Endothelial cell of umbilical vein (primary cell): Measurements from ENCODE around the gene RTCB. TPM values are rescaled to one million over a fixed set of nuclear protein-coding genes. Genes with fewer than 3 reads are reported as not detected.

Source experiments
- BruUV-seq: library from RNA; stranded (reverse); fragments of 400-500 nt; replicated peaks from 2 replicates; lab custom pipeline; 2021; lab: Mats Ljungman, UMichigan
- CTCF ChIA-PET: fragments of 300-600, 350-600 bp; sonication (Branson Sonifier 250); formaldehyde crosslinking; loops from one replicate; lab custom pipeline; 2021; ENCODE audit warnings: antibody characterized with exemption, inconsistent platforms; lab: Charles Lee
- POLR2A ChIA-PET: fragments of 300-600, 350-600 bp; sonication (Branson Sonifier 250); formaldehyde crosslinking; loops from one replicate; lab custom pipeline; 2021; ENCODE audit warnings: antibody characterized with exemption, inconsistent platforms; lab: Charles Lee
- DNase-seq: peaks from one replicate; pipeline ENCODE4 v3.0.0-alpha.2; 2011; ENCODE audit warnings: low read depth, low spot score
- FAIRE-seq: peaks from 2 replicates; lab custom pipeline; 2011; peaks lifted over from hg19 to GRCh38; lab: Jason Lieb, UNC
- H2AFZ ChIP-seq: 2 replicates; pipeline ENCODE4 v1.6.0; 2012; ENCODE audit warnings: low read depth, low read length, control low read depth, inconsistent platforms
- H3K27ac ChIP-seq: 2 replicates; pipeline ENCODE4 v1.5.1; 2011; ENCODE audit warnings: low read depth, mild to moderate bottlenecking, control low read depth, low read length, moderate library complexity; ENCODE audit not compliant: insufficient read depth
- H3K27me3 ChIP-seq, 2 experiments: 2 replicates each; pipeline versions ENCODE4 v1.6.0 to v1.6.1; 2011; ENCODE audit warnings: low read length in 2 of 2, mixed read lengths in 1 of 2; ENCODE audit not compliant: control insufficient read depth in 2 of 2, insufficient read depth in 2 of 2
- H3K36me3 ChIP-seq, 2 experiments: 2 replicates in 1 of 2; 3 replicates in 1 of 2; pipeline ENCODE4 v1.5.1; 2011; ENCODE audit warnings: low read length in 2 of 2, mild to moderate bottlenecking in 1 of 2, moderate library complexity in 1 of 2; ENCODE audit not compliant: control insufficient read depth in 2 of 2, insufficient read depth in 2 of 2; ENCODE audit errors: extremely low read depth in 1 of 2
- H3K4me1 ChIP-seq: 3 replicates; pipeline ENCODE4 v1.5.1; 2011; ENCODE audit warnings: mild to moderate bottlenecking, low read length; ENCODE audit not compliant: control insufficient read depth, insufficient read depth; ENCODE audit errors: extremely low read depth
- H3K4me2 ChIP-seq: 2 replicates; pipeline ENCODE4 v1.6.1; 2011; ENCODE audit warnings: low read length, control low read depth, mixed read lengths; ENCODE audit not compliant: insufficient read depth
- H3K4me3 ChIP-seq, 3 experiments: fragments of 200-600 bp in 1 of 3; sonication (generic), shearing (Covaris generic) in 1 of 3; replicated peaks in 1 of 3; 2 replicates each; pipeline ENCODE4 v1.5.1; 2011 to 2016; ENCODE audit warnings: control low read depth in 3 of 3, low read length in 3 of 3, mild to moderate bottlenecking in 2 of 3, inconsistent platforms in 1 of 3, low read depth in 1 of 3, moderate library complexity in 1 of 3; ENCODE audit not compliant: insufficient read depth in 1 of 3
- H3K79me2 ChIP-seq: 2 replicates; pipeline ENCODE4 v1.6.0; 2012; ENCODE audit warnings: low read length, inconsistent platforms; ENCODE audit not compliant: control insufficient read depth, insufficient read depth
- H3K9ac ChIP-seq: replicated peaks from 2 replicates; pipeline ENCODE3; 2011; ENCODE audit warnings: low read length, control low read depth; ENCODE audit not compliant: insufficient read depth; ENCODE audit errors: extremely low read depth
- H3K9me1 ChIP-seq: replicated peaks from 3 replicates; pipeline ENCODE4 v1.6.0; 2011; ENCODE audit warnings: mild to moderate bottlenecking, low read length; ENCODE audit not compliant: control insufficient read depth, insufficient read depth; ENCODE audit errors: extremely low read depth
- H3K9me3 ChIP-seq: replicated peaks from 2 replicates; pipeline ENCODE4 v1.5.1; 2012; ENCODE audit warnings: low read length, inconsistent platforms; ENCODE audit not compliant: control insufficient read depth, insufficient read depth
- H4K20me1 ChIP-seq: replicated peaks from 2 replicates; pipeline ENCODE3; 2011; ENCODE audit warnings: mild to moderate bottlenecking, low read length; ENCODE audit not compliant: control insufficient read depth, insufficient read depth; ENCODE audit errors: extremely low read depth
- EZH2 ChIP-seq: IDR thresholded peaks from 2 replicates; pipeline ENCODE4 v1.6.1; 2012; ENCODE audit warnings: borderline replicate concordance, low read depth, mild to moderate bottlenecking, moderate library complexity, low read length, inconsistent platforms; ENCODE audit not compliant: severe bottlenecking
- FOS ChIP-seq: IDR thresholded peaks from 2 replicates; pipeline ENCODE4 v1.6.1; 2011; ENCODE audit warnings: mild to moderate bottlenecking, low read length, moderate library complexity, borderline replicate concordance; ENCODE audit not compliant: insufficient read depth
- GATA2 ChIP-seq: IDR thresholded peaks from 2 replicates; pipeline ENCODE4 v1.7.0; 2011; ENCODE audit warnings: low read depth, mild to moderate bottlenecking, moderate library complexity, mixed read lengths, low read length; ENCODE audit not compliant: insufficient read length, insufficient read depth
- JUN ChIP-seq: IDR thresholded peaks from 2 replicates; pipeline ENCODE4 v1.6.1; 2011; ENCODE audit warnings: borderline replicate concordance, low read depth; ENCODE audit not compliant: insufficient read length, insufficient read depth
- POLR2A ChIP-seq: IDR thresholded peaks from 2 replicates; pipeline ENCODE4 v1.6.1; 2012; ENCODE audit warnings: low read depth, mild to moderate bottlenecking, control low read depth, low read length
- POLR2AphosphoS5 ChIP-seq: IDR thresholded peaks from 2 replicates; pipeline ENCODE4 v1.6.1; 2012; ENCODE audit warnings: low read depth, mild to moderate bottlenecking, control low read depth, low read length, moderate library complexity; ENCODE audit not compliant: insufficient read depth
- dilution Hi-C: fragments of 300-500 bp; cut with MboI; formaldehyde crosslinking; loops from one replicate; pipeline ENCODE4 v1.15.0; 2019; ENCODE audit warnings: low sequenced_read_pairs; ENCODE audit not compliant: extremely low pct_ligation_motif_present
- intact Hi-C: fragments of 100-400 bp; cut with micrococcal nuclease; formaldehyde crosslinking; loops from one replicate; pipeline ENCODE4 v1.10.0; 2022
- polyA plus RNA-seq, 4 experiments: library from polyadenylated mRNA; depleted of rRNA in 3 of 4; stranded (reverse) in 3 of 4; unstranded in 1 of 4; fragments of >200 nt; gene quantifications; 2 replicates each; pipeline versions ENCODE4 v1.2.1 to v1.2.3, GENCODE V29; 2011 to 2012; ENCODE audit warnings: missing spikeins in 1 of 4
- total RNA-seq: library from RNA; stranded (reverse); gene quantifications from 2 replicates; pipeline ENCODE4 v1.2.3, GENCODE V29; 2021
- TF ChIP-seq, protein P1 (sequence below): IDR thresholded peaks from 2 replicates; pipeline ENCODE4 v1.6.1; 2011; ENCODE audit not compliant: insufficient read depth, insufficient read length
- TF ChIP-seq, protein P2 (sequence below), 2 donors: IDR thresholded peaks; 1 replicate in 1 of 2; 2 replicates in 1 of 2; pipeline ENCODE4 v1.5.1; 2011; ENCODE audit warnings: low read length in 2 of 2, mild to moderate bottlenecking in 2 of 2, moderate library complexity in 2 of 2, control low read depth in 1 of 2, inconsistent platforms in 1 of 2, low read depth in 1 of 2; ENCODE audit not compliant: insufficient read depth in 1 of 2; ENCODE audit errors: extremely low read depth in 1 of 2

Gene RTCB
- total and polyA plus RNA-seq, 2 donors (not counting 3 experiments of a cell fraction or from before 2014, with no cell fraction given), result 98.7 to 100 TPM

DNA sequence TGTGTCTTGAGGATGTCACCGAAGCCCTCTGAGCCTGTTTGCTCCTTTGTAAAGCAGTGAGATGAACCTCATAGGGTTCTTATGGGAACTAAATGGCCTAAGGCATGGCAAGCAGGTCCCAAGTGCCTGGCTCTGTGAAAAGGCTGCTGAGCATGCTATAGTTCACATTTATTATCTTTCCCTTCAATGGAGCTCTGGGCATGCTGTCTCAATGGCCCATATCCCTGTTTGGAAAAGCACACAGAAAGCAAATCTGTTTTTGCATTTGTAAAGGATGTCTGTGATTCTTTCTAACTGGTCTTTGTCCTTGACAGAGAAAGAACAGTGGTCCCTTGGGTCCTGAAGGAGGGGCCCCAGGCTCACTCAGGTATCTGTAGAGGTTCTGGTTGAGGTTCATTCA, 26.4 kb downstream of the RTCB start:
- Histone ChIP-seq H3K4me2 (no peak overlapping the region), H3K36me3 (peaks cover 11 to 15% of the 10 kb centered on the region in 2 experiments), H3K9ac (no peak overlapping the region), H3K4me1 (no peaks in the 10 kb centered on the region), H4K20me1 (no peaks in the 10 kb centered on the region), H3K9me1 (no peaks in the 10 kb centered on the region), H2AFZ (no peak overlapping the region), H3K27me3 (no peaks in the 10 kb centered on the region), H3K27ac (no peak overlapping the region), H3K79me2 (no peaks in the 10 kb centered on the region), H3K4me3 (no peak overlapping the region), H3K9me3 (no peaks in the 10 kb centered on the region)
- dilution Hi-C loops, result no loop called here
- no peak for DNase-seq
- ChIA-PET POLR2A (no interaction called here), CTCF (no interaction called here)
- no peak for FAIRE-seq
- intact Hi-C loops, result no loop called here
- TF ChIP-seq POLR2A (no peak), EZH2 (no peak), GATA2 (no peak), JUN (no peak), FOS (no peak), POLR2AphosphoS5 (no peak)
- TF ChIP-seq, protein P1, sequence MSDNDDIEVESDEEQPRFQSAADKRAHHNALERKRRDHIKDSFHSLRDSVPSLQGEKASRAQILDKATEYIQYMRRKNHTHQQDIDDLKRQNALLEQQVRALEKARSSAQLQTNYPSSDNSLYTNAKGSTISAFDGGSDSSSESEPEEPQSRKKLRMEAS, result no peak
- TF ChIP-seq, protein P2, sequence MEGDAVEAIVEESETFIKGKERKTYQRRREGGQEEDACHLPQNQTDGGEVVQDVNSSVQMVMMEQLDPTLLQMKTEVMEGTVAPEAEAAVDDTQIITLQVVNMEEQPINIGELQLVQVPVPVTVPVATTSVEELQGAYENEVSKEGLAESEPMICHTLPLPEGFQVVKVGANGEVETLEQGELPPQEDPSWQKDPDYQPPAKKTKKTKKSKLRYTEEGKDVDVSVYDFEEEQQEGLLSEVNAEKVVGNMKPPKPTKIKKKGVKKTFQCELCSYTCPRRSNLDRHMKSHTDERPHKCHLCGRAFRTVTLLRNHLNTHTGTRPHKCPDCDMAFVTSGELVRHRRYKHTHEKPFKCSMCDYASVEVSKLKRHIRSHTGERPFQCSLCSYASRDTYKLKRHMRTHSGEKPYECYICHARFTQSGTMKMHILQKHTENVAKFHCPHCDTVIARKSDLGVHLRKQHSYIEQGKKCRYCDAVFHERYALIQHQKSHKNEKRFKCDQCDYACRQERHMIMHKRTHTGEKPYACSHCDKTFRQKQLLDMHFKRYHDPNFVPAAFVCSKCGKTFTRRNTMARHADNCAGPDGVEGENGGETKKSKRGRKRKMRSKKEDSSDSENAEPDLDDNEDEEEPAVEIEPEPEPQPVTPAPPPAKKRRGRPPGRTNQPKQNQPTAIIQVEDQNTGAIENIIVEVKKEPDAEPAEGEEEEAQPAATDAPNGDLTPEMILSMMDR (IDR thresholded peaks at IDR 0.05; ENCODE audit: extremely low read depth in 1 of 2, insufficient read depth in 1 of 2, low read depth in 1 of 2, low read length in 2 of 2), result no peak
- no TSS peak for BruUV-seq
